ENCODE results near the gene DCAF10. TPM values are rescaled to one million over a fixed set of nuclear protein-coding genes. Genes with fewer than 3 reads are reported as not detected.
"Not testable (repeated sequence)": the region's sequence is repeated elsewhere in the genome, so short reads cannot be mapped to it uniquely, and the experiment has no call there.

DCAF10 gene
- 24.5 and 46.1 TPM in 2 replicates for total RNA-seq (ENCODE audit: low replicate concordance)

- H3K4me3 ChIP-seq (ENCODE audit: low read depth, low read length): peak within 1 kb of the TSS; percentile 82
- DNase-seq (ENCODE audit: low read depth): peak; percentile 79
- peak; percentile 2 for TF ChIP-seq CTCF (IDR thresholded peaks at IDR 0.05; ENCODE audit: insufficient read depth, low read length)
Observed at GRCh38 chr9:37800631-37801286, at the start of gene DCAF10. DCAF10 (plus strand) TSS chr9:37800797; CDS start chr9:37800867, 70 bp downstream.

- no peak for DNase-seq (ENCODE audit: low read depth)
- no peak for TF ChIP-seq CTCF (IDR thresholded peaks at IDR 0.05; ENCODE audit: insufficient read depth, low read length)
- no peak overlapping the region for H3K4me3 ChIP-seq (ENCODE audit: low read depth, low read length)
Observed at GRCh38 chr9:37751186-37751585, 49.4 kb upstream of the DCAF10 start.

GRCh38 chr9:37751704-37752103 lies 48.9 kb upstream of the DCAF10 start:
- not testable (repeated sequence) for DNase-seq (ENCODE audit: low read depth); H3K4me3 ChIP-seq (ENCODE audit: low read depth, low read length)

GRCh38 chr9:37752112-37752511 lies 48.5 kb upstream of the DCAF10 start:
- DNase-seq (ENCODE audit: low read depth); H3K4me3 ChIP-seq (ENCODE audit: low read depth, low read length): not testable (repeated sequence)

- H3K4me3 ChIP-seq (ENCODE audit: low read depth, low read length): peak overlapping the region; percentile 78
- no peak for TF ChIP-seq CTCF (IDR thresholded peaks at IDR 0.05; ENCODE audit: insufficient read depth, low read length)
Observed at GRCh38 chr9:37752642-37753488, 47.7 kb upstream of the DCAF10 start.

GRCh38 chr9:37753489-37754190 lies 47.0 kb upstream of the DCAF10 start, which contains the start of gene TRMT10B:
TRMT10B (plus strand) TSS chr9:37753805; CDS start chr9:37761932, 8,127 bp downstream.
- H3K4me3 ChIP-seq (ENCODE audit: low read depth, low read length): peak within 1 kb of the TSS; percentile 78
- TF ChIP-seq CTCF (IDR thresholded peaks at IDR 0.05; ENCODE audit: insufficient read depth, low read length): peak; percentile 19
- DNase-seq (ENCODE audit: low read depth): peak; percentile 72

More at GRCh38 chr9:37752642-37753488, 47.7 kb upstream of the DCAF10 start:
- no peak for DNase-seq (ENCODE audit: low read depth)

- H3K4me3 ChIP-seq (ENCODE audit: low read depth, low read length): no peak overlapping the region
- no peak for DNase-seq (ENCODE audit: low read depth)
- TF ChIP-seq CTCF (IDR thresholded peaks at IDR 0.05; ENCODE audit: insufficient read depth, low read length): no peak
Observed at GRCh38 chr9:37758747-37759146, 41.9 kb upstream of the DCAF10 start.

Data from fibroblast of the aortic adventitia (primary cell).